Measurements from ENCODE around the gene RENBP.
A peak's percentile ranks its signal among the peaks of the same experiment; 100 is the strongest.

The RENBP gene

GRCh38 chrX:153906126-153906917, 38.1 kb downstream of the RENBP start:
- Mint-ChIP-seq H3K9me3 (no peaks in the 10 kb centered on the region), H3K27ac (peak overlapping the region; percentile 35), H3K4me3 (no peak overlapping the region), H3K36me3 (no peaks in the 10 kb centered on the region), H3K4me1 (peaks cover 25% of the 10 kb centered on the region), H3K27me3 (no peaks in the 10 kb centered on the region)

- Mint-ChIP-seq H3K4me3 (no peak overlapping the region), H3K27ac (no peak overlapping the region), H3K36me3 (no peaks in the 10 kb centered on the region), H3K4me1 (peaks cover 33% of the 10 kb centered on the region), H3K9me3 (no peaks in the 10 kb centered on the region), H3K27me3 (no peaks in the 10 kb centered on the region)
These were observed 38.9 kb downstream of the RENBP start for GRCh38 chrX:153905481-153906095.

GRCh38 chrX:153903991-153904957, 40.2 kb downstream of the RENBP start, which contains the start of gene AVPR2:
Gene AVPR2, plus strand, starts transcription at chrX:153904673. Its CDS starts 473 bp downstream, at chrX:153905146.
- Mint-ChIP-seq H3K27me3 (no peaks in the 10 kb centered on the region), H3K4me1 (peaks cover 34% of the 10 kb centered on the region), H3K4me3 (peak within 1 kb of the TSS; percentile 39), H3K36me3 (no peaks in the 10 kb centered on the region), H3K9me3 (no peaks in the 10 kb centered on the region), H3K27ac (peak within 1 kb of the TSS; percentile 21)

GRCh38 chrX:153903238-153903980, 41.0 kb downstream of the RENBP start:
- Mint-ChIP-seq H3K4me3 (peak overlapping the region; percentile 39), H3K9me3 (no peaks in the 10 kb centered on the region)

GRCh38 chrX:153902385-153902784, 42.1 kb downstream of the RENBP start:
- no peak overlapping the region for H3K4me3 Mint-ChIP-seq

More at GRCh38 chrX:153903238-153903980, 41.0 kb downstream of the RENBP start:
- no peaks in the 10 kb centered on the region for H3K36me3 Mint-ChIP-seq
- peak overlapping the region; percentile 21 for H3K27ac Mint-ChIP-seq
- H3K4me1 Mint-ChIP-seq: peaks cover 34% of the 10 kb centered on the region
- H3K27me3 Mint-ChIP-seq: no peaks in the 10 kb centered on the region

GRCh38 chrX:153901753-153902140, 42.7 kb downstream of the RENBP start:
- H3K36me3 Mint-ChIP-seq: no peaks in the 10 kb centered on the region
- no peaks in the 10 kb centered on the region for H3K9me3 Mint-ChIP-seq
- H3K4me3 Mint-ChIP-seq: peak overlapping the region; percentile 48
- H3K4me1 Mint-ChIP-seq: peaks cover 34% of the 10 kb centered on the region
- H3K27ac Mint-ChIP-seq: peak overlapping the region; percentile 68
- no peaks in the 10 kb centered on the region for H3K27me3 Mint-ChIP-seq

More at GRCh38 chrX:153902385-153902784, 42.1 kb downstream of the RENBP start:
- H3K27me3 Mint-ChIP-seq: no peaks in the 10 kb centered on the region
- H3K27ac Mint-ChIP-seq: peak overlapping the region; percentile 35
- peaks cover 34% of the 10 kb centered on the region for H3K4me1 Mint-ChIP-seq
- no peaks in the 10 kb centered on the region for H3K9me3 Mint-ChIP-seq
- no peaks in the 10 kb centered on the region for H3K36me3 Mint-ChIP-seq

GRCh38 chrX:153900831-153901752, 43.4 kb downstream of the RENBP start:
- peak overlapping the region; percentile 71 for H3K4me3 Mint-ChIP-seq
- peaks cover 34% of the 10 kb centered on the region for H3K4me1 Mint-ChIP-seq
- no peaks in the 10 kb centered on the region for H3K27me3 Mint-ChIP-seq
- H3K27ac Mint-ChIP-seq: peak overlapping the region; percentile 38
- no peaks in the 10 kb centered on the region for H3K9me3 Mint-ChIP-seq
- H3K36me3 Mint-ChIP-seq: no peaks in the 10 kb centered on the region

- Mint-ChIP-seq H3K27ac (no peak overlapping the region), H3K4me3 (no peak overlapping the region), H3K4me1 (peaks cover 18% of the 10 kb centered on the region), H3K27me3 (no peaks in the 10 kb centered on the region), H3K9me3 (no peaks in the 10 kb centered on the region), H3K36me3 (no peaks in the 10 kb centered on the region)
These were observed 46.5 kb downstream of the RENBP start for GRCh38 chrX:153897899-153898298.

GRCh38 chrX:153889123-153889522, 55.3 kb downstream of the RENBP start:
- H3K4me3 Mint-ChIP-seq: no peak overlapping the region
- peaks cover 3% of the 10 kb centered on the region for H3K27me3 Mint-ChIP-seq
- H3K36me3 Mint-ChIP-seq: no peaks in the 10 kb centered on the region
- H3K9me3 Mint-ChIP-seq: no peaks in the 10 kb centered on the region
- H3K4me1 Mint-ChIP-seq: no peaks in the 10 kb centered on the region
- H3K27ac Mint-ChIP-seq: no peak overlapping the region

- H3K9me3 Mint-ChIP-seq: no peaks in the 10 kb centered on the region
- no peaks in the 10 kb centered on the region for H3K36me3 Mint-ChIP-seq
- H3K4me1 Mint-ChIP-seq: no peaks in the 10 kb centered on the region
- no peak overlapping the region for H3K4me3 Mint-ChIP-seq
- H3K27me3 Mint-ChIP-seq: peaks cover 3% of the 10 kb centered on the region
- H3K27ac Mint-ChIP-seq: no peak overlapping the region
These were observed 56.1 kb downstream of the RENBP start for GRCh38 chrX:153888344-153888743.

- H3K4me3 Mint-ChIP-seq: no peak overlapping the region
These were observed 57.1 kb downstream of the RENBP start for GRCh38 chrX:153887385-153887784.

GRCh38 chrX:153886915-153887314, 57.5 kb downstream of the RENBP start:
- H3K27me3 Mint-ChIP-seq: peaks cover 3% of the 10 kb centered on the region
- no peak overlapping the region for H3K4me3 Mint-ChIP-seq
- no peaks in the 10 kb centered on the region for H3K4me1 Mint-ChIP-seq
- H3K9me3 Mint-ChIP-seq: no peaks in the 10 kb centered on the region
- no peaks in the 10 kb centered on the region for H3K36me3 Mint-ChIP-seq
- H3K27ac Mint-ChIP-seq: no peak overlapping the region

More at GRCh38 chrX:153887385-153887784, 57.1 kb downstream of the RENBP start:
- Mint-ChIP-seq H3K9me3 (no peaks in the 10 kb centered on the region), H3K4me1 (no peaks in the 10 kb centered on the region), H3K27ac (no peak overlapping the region), H3K36me3 (no peaks in the 10 kb centered on the region), H3K27me3 (peaks cover 3% of the 10 kb centered on the region)

- Mint-ChIP-seq H3K4me3 (peak within 1 kb of the TSS; percentile 59), H3K27ac (no peak within 1 kb of the TSS), H3K27me3 (peaks cover 3% of the 10 kb centered on the region), H3K9me3 (no peaks in the 10 kb centered on the region), H3K36me3 (no peaks in the 10 kb centered on the region), H3K4me1 (no peaks in the 10 kb centered on the region)
These were observed 58.2 kb downstream of the RENBP start, which contains the start of gene L1CAM for GRCh38 chrX:153885968-153886903. Gene L1CAM, minus strand, starts transcription at chrX:153886173. Its CDS starts 10,337 bp downstream, at chrX:153875836.
